H1 (cell line): ENCODE data around the gene MAST2. TPM values are rescaled to one million over a fixed set of nuclear protein-coding genes. Genes with fewer than 3 reads are reported as not detected.
"Not testable (repeated sequence)": the region's sequence is repeated elsewhere in the genome, so short reads cannot be mapped to it uniquely, and the experiment has no call there.

Experiments
- CTCF ChIA-PET: fragments of 300-600 bp; sonication (Branson Sonifier 250); formaldehyde crosslinking; loops from one replicate; lab custom pipeline; 2021; ENCODE audit not compliant: partially characterized antibody; lab: Charles Lee
- POLR2A ChIA-PET: fragments of 300-600 bp; sonication (Branson Sonifier 250); formaldehyde crosslinking; loops from one replicate; lab custom pipeline; 2021; ENCODE audit warnings: inconsistent platforms; ENCODE audit not compliant: partially characterized antibody; lab: Charles Lee
- DNase-seq, 2 experiments: peaks; one replicate each; pipeline versions ENCODE4 v3.0.0 to v3.0.0-alpha.2; 2010 to 2022; ENCODE audit warnings: low spot score in 2 of 2, low read depth in 1 of 2, mixed read lengths in 1 of 2
- FAIRE-seq: peaks from 2 replicates; lab custom pipeline; 2011; peaks lifted over from hg19 to GRCh38; lab: Jason Lieb, UNC
- H2AFZ ChIP-seq: 2 replicates; pipeline ENCODE4 v1.8.1; 2012; ENCODE audit warnings: low read length, inconsistent platforms
- H2AK5ac ChIP-seq: 2 replicates; pipeline ENCODE4 v1.6.1; 2013; ENCODE audit warnings: low read depth, low read length
- H2BK120ac ChIP-seq: replicated peaks from 2 replicates; pipeline ENCODE3; 2013; ENCODE audit warnings: low read depth, low read length, inconsistent platforms
- H2BK12ac ChIP-seq: 2 replicates; pipeline ENCODE4 v1.6.1; 2013; ENCODE audit warnings: low read depth, low read length
- H2BK15ac ChIP-seq: 2 replicates; pipeline ENCODE4 v1.6.1; 2013; ENCODE audit warnings: low read length
- H2BK20ac ChIP-seq: 2 replicates; pipeline ENCODE4 v1.6.1; 2013; ENCODE audit warnings: low read length
- H2BK5ac ChIP-seq: 2 replicates; pipeline ENCODE4 v1.6.1; 2013; ENCODE audit warnings: low read depth, low read length
- H3K14ac ChIP-seq: 2 replicates; pipeline ENCODE4 v1.6.1; 2013; ENCODE audit warnings: inconsistent platforms; ENCODE audit not compliant: insufficient read length
- H3K18ac ChIP-seq: 2 replicates; pipeline ENCODE4 v1.6.1; 2013; ENCODE audit warnings: low read length; ENCODE audit errors: extremely low read depth
- H3K23ac ChIP-seq: 2 replicates; pipeline ENCODE4 v1.6.1; 2013; ENCODE audit warnings: inconsistent platforms; ENCODE audit not compliant: insufficient read length
- H3K23me2 ChIP-seq: 2 replicates; pipeline ENCODE4 v1.6.1; 2013; ENCODE audit warnings: low read depth, low read length
- H3K27ac ChIP-seq: 2 replicates; pipeline ENCODE4 v1.6.1; 2011; ENCODE audit warnings: low read depth, low read length, inconsistent platforms
- H3K27me3 ChIP-seq, 4 experiments: replicated peaks in 1 of 4; 1 replicate in 1 of 4; 2 replicates in 3 of 4; pipeline versions ENCODE4 v1.6.1 to v1.8.1; 2011 to 2013; ENCODE audit warnings: low read length in 3 of 4, mild to moderate bottlenecking in 3 of 4, inconsistent platforms in 2 of 4, mixed read lengths in 2 of 4, moderate library complexity in 1 of 4; ENCODE audit not compliant: control insufficient read depth in 3 of 4, insufficient read depth in 3 of 4; ENCODE audit errors: extremely low read depth in 1 of 4
- H3K36me3 ChIP-seq, 4 experiments: 2 replicates each; pipeline versions ENCODE4 v1.6.1 to v1.8.1; 2011 to 2013; ENCODE audit warnings: mild to moderate bottlenecking in 4 of 4, low read length in 3 of 4, moderate library complexity in 2 of 4, control low read depth in 1 of 4, inconsistent platforms in 1 of 4; ENCODE audit not compliant: insufficient read depth in 4 of 4, control insufficient read depth in 2 of 4
- H3K4ac ChIP-seq: replicated peaks from 2 replicates; pipeline ENCODE3; 2013; ENCODE audit warnings: low read length, low read depth, mixed read lengths, inconsistent platforms; ENCODE audit not compliant: insufficient read length
- H3K4me1 ChIP-seq, 4 experiments: replicated peaks in 1 of 4; 1 replicate in 1 of 4; 2 replicates in 3 of 4; pipeline versions ENCODE4 v1.6.1 to v1.8.1; 2011 to 2013; ENCODE audit warnings: low read length in 3 of 4, inconsistent platforms in 2 of 4, mixed read lengths in 1 of 4; ENCODE audit not compliant: insufficient read depth in 4 of 4, control insufficient read depth in 3 of 4
- H3K4me2 ChIP-seq, 2 experiments: 2 replicates each; pipeline versions ENCODE4 v1.6.1 to v1.8.1; 2011 to 2013; ENCODE audit warnings: low read depth in 2 of 2, low read length in 2 of 2, control low read depth in 1 of 2, inconsistent platforms in 1 of 2, mild to moderate bottlenecking in 1 of 2; ENCODE audit not compliant: insufficient read depth in 1 of 2
- H3K4me3 ChIP-seq, 4 experiments: fragments of 200-600, 300-600 bp in 1 of 4; sonication (generic), shearing (Covaris generic), sonication (Bioruptor Twin) in 1 of 4; 2 replicates each; pipeline versions ENCODE4 v1.5.1 to v1.8.1; 2011 to 2016; ENCODE audit warnings: low read length in 4 of 4, low read depth in 3 of 4, control low read depth in 2 of 4, inconsistent platforms in 2 of 4, mild to moderate bottlenecking in 2 of 4, mixed read lengths in 1 of 4, moderate library complexity in 1 of 4; ENCODE audit not compliant: insufficient read depth in 2 of 4; ENCODE audit errors: extremely low read depth in 1 of 4
- H3K56ac ChIP-seq: replicated peaks from 2 replicates; pipeline ENCODE3; 2013; ENCODE audit warnings: low read depth, mild to moderate bottlenecking, mixed read lengths, low read length, inconsistent platforms; ENCODE audit not compliant: insufficient read length
- H3K79me1 ChIP-seq: 2 replicates; pipeline ENCODE4 v1.6.1; 2013; ENCODE audit warnings: low read depth, low read length, control low read depth
- H3K79me2 ChIP-seq, 2 experiments: 2 replicates each; pipeline versions ENCODE4 v1.6.1 to v1.8.1; 2012 to 2013; ENCODE audit warnings: low read length in 2 of 2, mild to moderate bottlenecking in 2 of 2, inconsistent platforms in 1 of 2; ENCODE audit not compliant: insufficient read depth in 2 of 2, control insufficient read depth in 1 of 2
- H3K9ac ChIP-seq, 4 experiments: replicated peaks in 1 of 4; 1 replicate in 1 of 4; 2 replicates in 3 of 4; pipeline versions ENCODE4 v1.6.1 to v1.8.1; 2011 to 2013; ENCODE audit warnings: low read depth in 3 of 4, low read length in 3 of 4, control low read depth in 2 of 4, mild to moderate bottlenecking in 2 of 4, moderate library complexity in 2 of 4, inconsistent platforms in 1 of 4; ENCODE audit errors: extremely low read depth in 1 of 4
- H3K9me3 ChIP-seq, 2 experiments: 2 replicates each; pipeline versions ENCODE4 v1.6.1 to v1.8.1; 2012 to 2013; ENCODE audit warnings: mild to moderate bottlenecking in 2 of 2, moderate library complexity in 2 of 2, control low read depth in 1 of 2, inconsistent platforms in 1 of 2, low read depth in 1 of 2, low read length in 1 of 2, mixed read lengths in 1 of 2; ENCODE audit not compliant: insufficient read depth in 2 of 2
- H4K20me1 ChIP-seq, 2 experiments: replicated peaks in 1 of 2; 2 replicates each; pipeline versions ENCODE3 to v1.8.1; 2011 to 2013; ENCODE audit warnings: inconsistent platforms in 2 of 2, low read length in 2 of 2, mild to moderate bottlenecking in 1 of 2; ENCODE audit not compliant: insufficient read depth in 2 of 2, control insufficient read depth in 1 of 2
- H4K5ac ChIP-seq: 2 replicates; pipeline ENCODE4 v1.6.1; 2013; ENCODE audit warnings: low read length, low read depth, mixed read lengths, inconsistent platforms; ENCODE audit not compliant: insufficient read length
- H4K8ac ChIP-seq: 2 replicates; pipeline ENCODE4 v1.8.0; 2013; ENCODE audit warnings: mild to moderate bottlenecking, moderate library complexity, low read length, inconsistent platforms; ENCODE audit not compliant: insufficient read depth; ENCODE audit errors: extremely low read depth
- H4K91ac ChIP-seq: replicated peaks from 2 replicates; pipeline ENCODE3; 2013; ENCODE audit warnings: low read length, mixed read lengths, inconsistent platforms; ENCODE audit not compliant: insufficient read length
- BACH1 ChIP-seq: IDR thresholded peaks from 2 replicates; pipeline ENCODE4 v1.6.1; 2012; ENCODE audit warnings: low read length, improper control_type of control experiment
- MAFK ChIP-seq: IDR thresholded peaks from 2 replicates; pipeline ENCODE4 v1.6.1; 2012; ENCODE audit warnings: low read depth, mild to moderate bottlenecking, improper control_type of control experiment, low read length
- RAD21 ChIP-seq, 2 experiments: IDR thresholded peaks in 1 of 2; conservative IDR thresholded peaks in 1 of 2; 2 replicates each; pipeline ENCODE4 v1.6.1; 2011; ENCODE audit warnings: low read depth in 2 of 2, low read length in 2 of 2, improper control_type of control experiment in 1 of 2, inconsistent platforms in 1 of 2, mild to moderate bottlenecking in 1 of 2, moderate library complexity in 1 of 2
- WGBS, 2 experiments: shearing (Covaris generic) in 1 of 2; methylation state at CpG; one replicate each; pipeline versions ENCODE4 v1.1.6 to v1.1.7; 2013 to 2015; ENCODE audit warnings: low lambda C conversion rate in 2 of 2, mixed read lengths in 2 of 2, inconsistent platforms in 1 of 2, low coverage in 1 of 2, missing lambda C conversion rate in 1 of 2; ENCODE audit not compliant: insufficient replicate concordance in 2 of 2, insufficient coverage in 1 of 2, insufficient read length in 1 of 2; ENCODE audit errors: extremely low coverage in 1 of 2, missing lambda C conversion rate in 1 of 2; 5-methylcytosine and 5-hydroxymethylcytosine counted together
- polyA plus RNA-seq, 7 experiments: library from polyadenylated mRNA; depleted of rRNA in 3 of 7; stranded (reverse) in 5 of 7; unstranded in 2 of 7; fragments of >200 nt in 5 of 7; fragments of 200-250 nt in 2 of 7; gene quantifications; 1 replicate in 5 of 7; 2 replicates in 1 of 7; 4 replicates in 1 of 7; pipeline versions ENCODE4 v1.2.1 to v1.2.3, GENCODE V29; 2011 to 2013; ENCODE audit warnings: missing spikeins in 2 of 7, mixed read lengths in 2 of 7
- total RNA-seq: library from RNA; stranded (reverse); fragmentation: NEBNext Ultra II Directional; extraction: Animal tissue kit (Norgen Biotek cat#: 25700); gene quantifications from 2 replicates; pipeline ENCODE4 v1.2.1, GENCODE V29; 2021

MAST2 gene
- total and polyA plus RNA-seq, 2 of the 8 experiments (the other 6 are each of a cell fraction or from before 2014, with no cell fraction given), result 20.5 to 35.4 TPM

DNA sequence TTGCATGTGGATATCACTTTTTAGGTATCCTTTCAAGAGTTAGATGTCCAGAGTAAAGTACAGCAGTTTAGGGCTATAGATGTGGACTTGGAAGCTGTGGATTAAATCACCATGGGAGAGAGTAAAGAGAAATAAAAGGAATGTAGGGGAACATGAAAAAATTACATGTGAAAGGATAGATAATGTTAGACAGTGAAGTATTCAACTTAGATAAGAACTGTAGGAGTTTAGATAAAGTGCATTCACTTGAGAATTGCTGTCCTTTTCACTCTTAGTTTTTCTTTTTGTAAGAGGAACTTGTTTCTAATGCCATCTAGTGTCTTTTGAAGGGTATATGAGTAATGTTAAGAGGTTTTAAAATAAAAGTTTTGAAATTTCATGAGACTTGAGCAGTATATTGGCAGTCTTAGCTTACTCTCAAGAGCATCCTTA, 40.1 kb downstream of the MAST2 start:
- FAIRE-seq (no peak), DNase-seq (no peak)
- no peak overlapping the region for H3K27ac ChIP-seq

DNA sequence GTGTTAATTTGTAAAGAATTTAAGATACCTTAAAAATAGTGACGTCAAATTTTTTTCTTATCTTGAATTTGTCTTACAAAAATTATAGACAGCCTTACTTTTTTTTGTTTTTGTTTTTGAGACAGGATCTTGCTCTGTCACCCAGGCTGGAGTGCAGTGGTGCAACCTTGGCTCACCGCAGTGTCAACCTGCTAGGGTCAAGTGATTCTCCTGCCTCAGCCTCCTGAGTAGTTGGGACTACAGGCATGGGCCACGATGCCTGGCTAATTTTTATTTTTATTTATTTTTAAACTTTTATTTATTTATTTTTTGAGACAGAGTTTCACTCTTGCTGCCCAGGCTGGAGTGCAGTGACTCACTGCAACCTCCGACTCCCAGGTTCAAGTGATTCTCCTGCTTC, 40.6 kb downstream of the MAST2 start:
- H4K5ac ChIP-seq, DNase-seq, H3K36me3 ChIP-seq, H4K8ac ChIP-seq, H2AK5ac ChIP-seq, H3K9ac ChIP-seq, POLR2A ChIA-PET, H3K4me2 ChIP-seq, H3K14ac ChIP-seq, H3K79me1 ChIP-seq, H2BK20ac ChIP-seq, H3K4ac ChIP-seq, H3K56ac ChIP-seq, H3K23me2 ChIP-seq, H3K9me3 ChIP-seq, H3K23ac ChIP-seq, H3K4me1 ChIP-seq, H2BK120ac ChIP-seq, H3K27me3 ChIP-seq, H3K18ac ChIP-seq, H4K20me1 ChIP-seq, H3K4me3 ChIP-seq, H2BK5ac ChIP-seq, FAIRE-seq, H2BK12ac ChIP-seq, H4K91ac ChIP-seq, H3K27ac ChIP-seq, H2AFZ ChIP-seq, H2BK15ac ChIP-seq: not testable (repeated sequence)
- 87% methylated on average over 4 of the region's 4 CpGs; no CpG with 5 or more reads in 1 of the 2 experiments for WGBS, 2 experiments
- peaks cover 0 to 29% of the 10 kb centered on the region in 2 experiments; a peak in 2 of 4 replicates for H3K79me2 ChIP-seq
- CTCF ChIA-PET, result interaction anchor here (0.6 to 1.7 kb wide), 2 partner anchors 18 to 20 kb away, joined by 3 read pairs; no protein-coding TSS in a partner anchor

More for the DNA sequence above, 40.1 kb downstream of the MAST2 start:
- Histone ChIP-seq H3K9me3 (no peaks in the 10 kb centered on the region), H3K79me2 (peaks cover 0 to 26% of the 10 kb centered on the region in 2 experiments; a peak in 2 of 4 replicates), H2BK12ac (no peak overlapping the region), H3K9ac (no peak overlapping the region), H2BK20ac (no peak overlapping the region), H3K4ac (no peak overlapping the region), H3K18ac (no peak overlapping the region), H2AFZ (no peak overlapping the region), H3K27me3 (no peaks in the 10 kb centered on the region), H3K14ac (no peak overlapping the region), H4K91ac (no peak overlapping the region), H2AK5ac (no peak overlapping the region), H4K20me1 (peaks cover 2% of the 10 kb centered on the region in 2 experiments), H4K5ac (no peak overlapping the region), H3K23ac (no peak overlapping the region)
- ChIA-PET CTCF (interaction anchor here (0.6 to 1.7 kb wide), 2 partner anchors 17 to 20 kb away, joined by 3 read pairs; no protein-coding TSS in a partner anchor), POLR2A (no interaction called here)
- TF ChIP-seq MAFK (no peak), RAD21 (IDR thresholded peaks at IDR 0.05 in 1 of 2, conservative IDR thresholded peaks at IDR 0.05 in 1 of 2; ENCODE audit: low read depth in 2 of 2, low read length in 2 of 2) (0 out of 4 replicates have a peak, but pooled peaks of 1 of the 2 experiments have one; percentile 11), BACH1 (no peak)
- TF ChIP-seq, all 59 proteins: peak for 1
- Histone ChIP-seq H4K8ac (no peak overlapping the region), H3K79me1 (no peaks in the 10 kb centered on the region; the same call in 1 of the 2 replicates), H3K4me2 (no peak overlapping the region), H3K4me3 (no peak overlapping the region), H3K56ac (no peak overlapping the region), H2BK120ac (no peak overlapping the region), H3K36me3 (no peaks in the 10 kb centered on the region), H2BK5ac (no peak overlapping the region), H2BK15ac (no peak overlapping the region), H3K4me1 (peaks cover 0 to 3% (median 0%) of the 10 kb centered on the region in 4 experiments; a peak in 3 of 7 replicates), H3K23me2 (no peaks in the 10 kb centered on the region)
